Skin of body (tissue), 2 donors: ENCODE data around the gene SLC9A7. TPM values are rescaled to one million over a fixed set of nuclear protein-coding genes. Genes with fewer than 3 reads are reported as not detected.

ENCODE experiments used
- DNase-seq: peaks from one replicate; lab custom pipeline; 2025; lab: John Stamatoyannopoulos, UW
- total RNA-seq: library from RNA; depleted of rRNA; stranded (reverse); fragments of >200 nt; gene quantifications from one replicate; pipeline ENCODE4 v1.2.3, GENCODE V29; 2014

The SLC9A7 gene
- total RNA-seq, 1 donor from 2014 or later, result 4.1 TPM

DNA sequence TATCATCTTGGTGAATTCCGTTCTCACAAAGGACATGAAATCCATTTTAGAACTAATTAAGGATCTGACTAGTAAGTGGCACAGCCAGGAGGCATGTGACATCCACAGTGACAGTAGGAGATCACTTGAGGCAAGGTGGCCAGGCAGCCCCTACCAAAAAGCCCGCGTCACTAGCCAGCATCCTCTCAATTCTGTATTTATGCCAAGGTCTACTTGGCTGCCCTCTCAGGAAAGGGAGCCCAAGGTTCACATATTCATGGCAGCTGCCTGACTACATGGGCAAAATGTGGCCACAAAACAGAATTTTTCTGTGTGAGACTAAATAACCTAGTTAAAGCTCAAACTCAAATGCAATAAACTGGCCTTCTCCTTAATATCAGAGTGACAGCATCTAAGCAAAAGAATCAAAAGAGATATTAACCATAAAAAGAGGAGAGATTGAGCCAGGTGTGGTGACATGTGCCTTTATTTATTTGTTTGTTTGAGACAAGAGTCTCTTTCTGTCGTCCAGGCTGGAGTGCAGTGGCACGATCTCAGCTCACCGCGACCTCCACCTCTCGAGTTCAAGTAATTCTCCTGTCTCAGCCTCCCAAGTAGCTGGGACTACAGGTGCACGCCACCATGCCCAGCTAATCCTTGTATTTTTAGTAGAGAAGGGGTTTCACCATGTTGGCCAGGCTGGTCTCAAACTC lies 51.5 kb downstream of the SLC9A7 start:
- no peak for DNase-seq

DNA sequence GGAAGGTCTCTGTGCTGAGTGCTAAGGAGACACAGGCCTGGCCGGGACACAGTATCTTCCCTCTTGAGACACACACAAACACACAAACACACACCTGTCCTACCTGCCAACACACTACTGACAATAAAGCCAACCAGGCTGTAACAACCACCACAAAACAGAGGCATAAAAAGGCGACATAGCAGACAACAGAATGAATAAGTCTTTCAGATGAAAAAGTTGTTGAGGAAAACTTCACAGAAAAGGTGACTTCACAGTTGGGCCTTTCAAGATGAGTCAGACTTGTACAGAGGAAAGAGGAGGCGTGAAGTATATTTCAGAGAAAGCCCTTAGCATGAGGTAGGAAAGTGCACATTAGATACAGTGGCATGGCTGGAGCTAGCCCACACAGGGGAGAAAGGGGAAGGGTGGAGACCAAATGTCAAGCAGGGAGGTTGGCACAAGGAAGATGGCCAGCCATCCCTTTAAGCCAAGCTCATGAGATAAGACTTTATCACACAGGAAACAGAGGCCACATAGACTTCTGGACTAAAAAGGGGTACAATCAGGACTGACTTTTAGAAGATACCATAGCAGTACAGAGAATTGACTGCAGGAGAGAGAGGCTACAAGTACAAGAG lies 54.0 kb downstream of the SLC9A7 start:
- DNase-seq, result no peak

DNA sequence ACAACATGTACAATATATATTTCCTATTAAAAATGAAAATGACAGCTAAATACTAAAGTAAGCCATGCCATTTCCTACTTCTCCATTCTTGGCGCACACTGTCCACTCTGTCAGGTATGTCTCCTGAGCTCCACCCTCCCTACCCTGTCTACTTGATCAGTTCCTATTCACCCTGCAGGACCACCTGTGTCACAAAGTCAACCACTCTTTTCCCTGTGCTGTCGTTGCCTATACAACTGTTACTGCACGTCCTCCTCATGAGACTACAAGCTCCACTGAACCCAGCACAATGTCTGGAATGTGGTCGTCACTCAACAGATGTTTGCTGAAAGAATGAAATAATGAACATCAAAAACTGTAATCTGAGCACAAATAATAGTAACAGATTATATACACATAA lies 54.9 kb downstream of the SLC9A7 start:
- no peak for DNase-seq

DNA sequence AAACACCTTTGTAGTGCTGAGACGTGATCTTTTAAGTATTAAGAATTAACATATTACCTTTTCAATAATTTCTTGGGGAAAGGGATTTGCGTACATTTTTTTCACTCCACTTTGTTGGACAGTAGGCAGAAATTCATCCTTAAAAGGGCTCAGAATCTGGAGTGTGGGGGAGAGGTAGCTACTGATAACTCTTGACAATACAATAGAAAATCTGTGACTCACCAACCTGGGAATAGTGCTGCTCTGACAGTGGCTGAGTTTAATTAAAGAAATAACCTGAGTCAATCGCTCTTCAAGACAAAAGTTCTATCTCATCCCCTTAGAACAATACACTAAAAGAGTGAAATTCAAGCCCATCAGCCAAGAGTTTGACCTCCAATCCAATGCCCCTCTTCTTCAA lies 60.2 kb downstream of the SLC9A7 start:
- no peak for DNase-seq

DNA sequence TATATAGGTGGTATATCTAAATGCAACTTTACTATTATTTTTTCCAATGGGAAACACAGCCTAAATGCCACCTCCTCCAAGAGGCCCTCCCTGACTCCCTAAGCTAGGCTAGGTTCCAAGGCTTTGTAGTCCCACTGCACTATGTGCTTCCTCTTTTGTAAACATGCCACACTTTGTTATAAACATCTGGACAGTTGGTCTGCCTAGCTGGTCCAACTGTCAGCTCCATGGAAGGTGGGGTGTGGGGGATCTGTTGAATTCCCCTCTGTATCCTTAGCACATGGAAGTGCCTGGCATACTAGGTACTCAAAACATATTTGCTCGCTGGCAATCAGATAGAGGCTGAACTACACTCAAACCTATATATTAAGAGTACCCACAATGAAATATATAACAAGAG lies 63.4 kb downstream of the SLC9A7 start:
- DNase-seq, result no peak

DNA sequence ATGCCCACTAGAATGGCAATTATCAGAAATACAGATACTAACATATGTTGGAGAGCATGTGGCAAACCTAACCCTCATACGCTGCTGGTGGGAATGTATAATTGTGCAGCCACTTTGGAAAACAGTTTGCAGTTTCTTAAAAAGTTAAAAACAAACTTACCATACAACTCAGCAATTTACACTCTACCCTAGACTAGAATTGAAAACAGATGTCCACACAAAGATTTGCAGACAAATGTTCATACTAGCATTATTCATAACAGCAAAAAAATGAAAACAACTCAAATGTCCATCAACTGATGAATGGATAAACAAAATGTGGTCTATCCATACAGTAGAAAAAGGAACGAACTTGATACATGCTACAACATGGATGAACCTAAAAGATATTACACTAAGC lies 64.4 kb downstream of the SLC9A7 start:
- DNase-seq, result no peak

DNA sequence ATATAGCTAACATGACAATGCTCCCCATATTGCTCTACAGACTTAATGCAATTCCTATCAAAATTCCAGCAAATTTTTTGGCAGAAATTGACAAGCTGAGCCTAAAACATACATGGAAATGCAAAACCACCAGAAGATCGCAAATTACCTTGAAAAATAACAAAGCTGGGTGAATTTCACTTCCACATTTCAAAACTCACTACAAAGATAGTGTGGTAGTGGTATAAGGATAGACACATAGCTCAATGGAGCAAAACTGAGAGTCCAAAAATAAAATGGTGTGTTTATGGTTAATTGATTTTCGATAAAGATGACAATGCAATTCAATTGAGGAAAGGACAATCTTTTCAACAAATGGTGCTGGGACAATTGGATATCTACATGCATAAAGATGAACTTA lies 65.8 kb downstream of the SLC9A7 start:
- DNase-seq, result no peak

DNA sequence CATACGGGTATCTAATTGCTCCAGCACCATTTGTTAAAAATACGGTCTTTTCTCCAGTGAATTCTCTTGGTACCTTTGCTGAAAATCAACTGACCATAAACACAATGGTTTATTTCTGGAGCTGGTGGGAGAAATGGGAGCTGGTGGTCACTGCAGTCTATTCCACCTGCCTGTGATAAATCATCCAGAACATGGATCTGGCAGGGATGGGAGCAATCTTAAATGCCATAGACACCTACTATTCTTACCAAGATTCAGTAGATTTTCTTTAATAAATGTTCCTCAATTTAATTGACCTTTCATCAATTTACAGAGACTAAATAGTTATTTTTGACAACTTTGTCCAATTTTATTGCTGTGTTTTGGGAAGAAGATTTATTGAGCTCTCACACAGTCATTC lies 68.1 kb downstream of the SLC9A7 start:
- DNase-seq, result no peak

DNA sequence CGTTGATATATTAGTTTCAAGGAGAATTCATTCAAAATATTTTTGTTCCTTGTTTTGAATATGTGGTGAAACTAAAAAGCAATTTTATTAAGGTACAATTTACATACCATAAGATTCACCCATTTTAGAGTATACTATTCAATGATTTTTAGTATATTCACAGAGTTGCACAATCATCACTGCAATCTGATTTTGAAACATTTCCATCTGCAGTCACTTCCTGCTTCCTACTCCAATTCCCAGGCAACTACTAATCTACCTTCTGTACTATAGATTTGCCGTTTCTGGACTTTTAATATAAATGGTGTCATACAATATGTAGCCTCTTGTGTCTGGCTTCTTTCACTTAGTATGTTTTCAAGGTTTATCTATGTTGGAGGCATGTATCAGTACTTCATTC lies 71.3 kb downstream of the SLC9A7 start:
- DNase-seq, result no peak

DNA sequence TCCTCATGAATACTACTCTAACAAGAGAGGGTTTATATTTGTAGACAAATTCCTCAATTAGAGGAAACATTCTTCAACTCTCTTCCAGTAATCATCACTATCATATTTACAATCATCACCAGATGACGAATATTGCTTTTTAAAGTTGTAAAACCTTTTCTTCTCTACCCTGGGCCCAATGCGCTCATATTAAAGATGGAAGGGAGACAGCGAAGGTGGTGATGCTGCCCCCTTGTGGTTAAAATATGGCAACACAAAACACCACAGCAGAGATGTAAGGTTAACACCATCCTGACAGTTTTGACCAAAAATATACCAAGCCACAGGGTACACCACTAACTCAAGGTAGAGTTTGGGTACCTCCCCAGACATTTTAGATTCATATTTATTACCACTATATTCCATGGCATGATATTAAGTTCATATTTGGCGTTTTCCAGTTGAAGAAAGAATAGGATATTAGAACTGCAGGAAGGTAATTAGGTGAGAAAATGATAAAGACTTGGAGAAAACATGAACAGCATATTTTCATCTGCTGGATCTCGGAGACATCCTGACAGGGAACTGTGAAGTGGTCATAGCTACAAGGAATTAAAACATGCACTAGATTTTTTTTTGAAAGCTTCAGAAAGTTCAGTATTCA lies 72.8 kb downstream of the SLC9A7 start:
- no peak for DNase-seq

DNA sequence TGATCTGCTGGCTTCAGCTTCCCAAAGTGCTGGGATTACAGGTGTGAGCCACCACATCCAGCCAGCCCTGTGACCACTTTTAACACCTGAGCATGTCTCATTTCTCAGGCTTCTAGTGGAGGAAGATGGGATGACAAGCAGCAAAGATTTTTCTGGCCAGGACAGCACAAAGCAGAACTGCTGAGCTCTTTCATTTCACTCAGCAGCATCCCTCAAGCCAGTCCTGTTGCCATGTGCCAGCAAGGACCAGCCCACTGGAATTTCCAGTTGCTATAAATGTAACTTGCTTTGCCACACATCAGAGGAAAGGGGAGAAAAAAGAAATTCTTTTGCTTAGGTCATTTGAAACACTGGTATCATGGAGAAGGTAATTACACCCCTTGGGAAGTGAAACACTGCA lies 75.9 kb downstream of the SLC9A7 start:
- no peak for DNase-seq

DNA sequence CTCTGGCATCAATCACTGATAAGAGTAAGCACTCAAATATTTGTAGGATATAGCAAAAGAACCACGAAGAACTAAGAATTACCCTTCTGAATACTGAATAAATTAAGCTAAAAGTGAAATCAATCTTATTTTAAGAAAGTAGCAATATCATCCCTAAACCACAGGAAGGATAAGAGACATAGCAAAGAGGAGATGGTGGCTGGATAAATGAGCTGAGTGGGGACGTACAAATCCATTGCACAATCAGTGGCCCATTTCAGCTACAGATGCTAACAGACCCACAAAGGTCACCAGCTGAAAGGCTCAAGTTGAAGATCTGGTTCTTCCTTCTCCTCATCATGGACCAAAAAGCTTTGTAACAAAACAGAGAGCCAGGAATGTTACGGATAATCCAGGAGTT lies 77.1 kb downstream of the SLC9A7 start:
- no peak for DNase-seq

DNA sequence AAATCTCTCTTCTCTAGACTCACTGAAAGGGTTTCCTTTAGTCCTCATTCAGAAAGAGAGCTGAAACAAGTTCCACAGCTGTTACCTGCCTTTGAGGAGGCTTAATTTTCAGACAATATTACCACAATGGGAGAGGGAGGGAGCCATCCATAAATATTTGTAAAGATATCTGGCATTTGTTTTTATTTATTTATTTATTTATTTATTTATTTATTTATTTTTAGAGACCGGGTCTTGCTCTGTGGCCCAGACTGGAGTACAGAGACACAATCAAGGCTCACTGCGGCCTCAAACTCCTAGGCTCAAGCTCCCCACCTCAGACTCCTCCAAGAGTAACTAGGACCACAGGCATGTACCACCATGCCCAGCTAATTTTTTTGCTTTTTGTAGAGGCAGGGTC lies 80.7 kb downstream of the SLC9A7 start:
- DNase-seq, result no peak

DNA sequence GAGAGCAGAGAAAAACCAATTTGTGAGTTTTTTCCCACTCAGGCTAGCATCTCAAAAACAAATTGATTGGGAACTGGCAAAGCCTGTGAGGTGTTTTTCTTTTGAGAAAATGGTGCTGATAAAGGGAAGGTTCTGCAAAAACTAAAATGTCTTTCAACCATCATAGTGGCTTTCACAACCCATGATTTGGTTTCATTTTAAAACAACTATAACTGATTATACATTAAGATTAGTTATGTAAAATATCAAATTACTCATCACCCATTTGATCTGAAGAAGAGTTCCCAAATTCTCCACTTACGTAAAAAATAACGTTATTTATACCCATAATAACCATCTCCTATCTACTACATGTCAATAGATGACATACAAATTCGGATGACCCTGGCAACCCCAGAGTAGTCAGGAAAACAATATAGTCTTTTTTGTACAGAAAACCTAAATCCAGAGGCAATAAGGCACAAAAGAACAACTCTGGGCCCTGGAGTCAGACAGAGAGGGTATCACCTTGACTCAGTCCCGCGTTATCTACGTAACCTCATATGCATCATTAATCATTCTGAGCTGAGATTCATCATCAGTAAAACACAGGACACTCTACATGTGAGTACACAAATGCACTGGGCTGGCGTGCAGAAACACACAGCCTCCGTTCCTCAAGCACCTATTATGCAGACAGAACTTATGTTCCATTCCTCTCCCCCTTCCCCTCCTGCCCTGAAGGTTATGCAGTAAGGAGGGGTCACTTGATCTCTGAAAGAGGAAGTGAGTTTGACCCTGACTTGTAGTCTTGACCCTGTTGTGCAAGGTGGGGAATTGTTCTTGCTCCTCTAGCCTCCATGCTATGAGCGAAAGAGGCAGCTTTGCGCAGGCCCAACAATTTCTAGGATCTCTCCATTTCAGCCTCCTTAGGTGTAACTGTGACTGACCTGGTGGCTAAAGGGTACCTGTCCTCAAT lies 82.2 kb downstream of the SLC9A7 start:
- DNase-seq, result no peak

DNA sequence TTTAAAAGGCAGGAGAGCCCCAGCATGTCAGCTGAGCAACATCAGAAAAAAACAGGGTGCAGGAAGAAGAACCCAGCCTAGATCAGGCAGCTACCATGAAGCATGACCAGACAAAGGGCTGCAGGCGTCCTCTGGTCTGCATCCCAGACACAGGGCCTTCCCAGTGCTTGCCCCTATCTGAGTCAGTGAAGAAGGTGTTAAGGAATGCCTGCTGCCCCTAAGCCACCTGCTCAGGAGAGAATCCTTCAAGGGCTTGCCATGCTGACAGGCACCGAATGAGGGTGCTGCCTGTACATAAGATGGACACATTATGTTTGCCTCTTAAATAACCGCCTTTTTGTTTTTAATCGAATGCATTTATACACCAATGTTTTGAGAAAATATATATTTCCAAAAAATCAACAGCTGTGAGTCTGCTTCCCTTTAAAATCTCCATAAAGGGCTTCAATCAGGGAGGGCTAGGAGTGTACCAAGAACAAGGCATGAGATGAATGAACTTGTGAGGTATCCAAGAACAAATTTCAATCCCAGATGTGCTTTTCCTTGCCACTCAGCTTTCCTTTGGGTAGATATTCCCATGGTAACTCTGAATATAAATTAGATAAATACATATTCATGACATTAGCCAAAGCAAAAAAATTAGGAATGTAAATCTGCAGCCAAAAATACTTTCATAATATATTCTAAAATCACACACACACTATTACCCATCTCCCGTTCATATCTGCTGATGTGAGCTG lies 85.1 kb downstream of the SLC9A7 start:
- no peak for DNase-seq

DNA sequence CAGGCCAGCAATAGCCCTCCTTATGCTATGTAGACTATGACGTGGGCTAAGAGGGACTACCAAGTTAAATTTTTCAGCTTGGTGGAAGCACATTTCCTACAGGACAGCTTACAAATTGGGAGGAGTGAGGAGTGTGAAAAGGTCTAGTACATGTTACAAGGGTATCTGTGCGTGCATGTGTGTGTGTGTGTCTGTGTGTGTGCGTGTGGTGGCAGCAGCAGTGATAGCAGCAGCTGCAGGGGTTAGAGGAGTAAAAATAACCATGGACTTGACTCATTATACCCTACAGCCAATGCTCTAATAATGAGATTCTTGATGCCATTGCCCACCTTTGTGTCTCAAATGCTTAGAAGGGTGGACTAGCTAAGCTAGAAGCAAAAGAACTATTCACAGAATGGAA lies 88.6 kb downstream of the SLC9A7 start:
- no peak for DNase-seq

DNA sequence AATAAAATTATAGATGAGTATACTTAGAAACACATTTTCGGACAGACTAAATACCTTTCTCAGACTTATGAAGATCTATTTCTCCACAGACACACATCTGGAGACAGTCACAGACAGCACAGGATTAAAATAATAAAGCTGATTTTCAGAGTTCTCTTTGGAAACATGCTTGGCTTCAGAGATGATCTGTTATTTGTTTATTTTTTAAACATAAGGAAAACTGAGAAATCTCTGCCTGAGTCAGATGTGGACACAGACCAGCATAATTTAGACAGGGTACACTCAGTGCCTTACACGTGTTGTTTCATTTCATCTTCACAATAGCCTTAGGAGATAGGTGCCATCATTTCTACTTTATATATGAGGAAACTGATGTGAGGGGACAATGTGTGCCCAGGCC lies 92.1 kb downstream of the SLC9A7 start:
- no peak for DNase-seq

DNA sequence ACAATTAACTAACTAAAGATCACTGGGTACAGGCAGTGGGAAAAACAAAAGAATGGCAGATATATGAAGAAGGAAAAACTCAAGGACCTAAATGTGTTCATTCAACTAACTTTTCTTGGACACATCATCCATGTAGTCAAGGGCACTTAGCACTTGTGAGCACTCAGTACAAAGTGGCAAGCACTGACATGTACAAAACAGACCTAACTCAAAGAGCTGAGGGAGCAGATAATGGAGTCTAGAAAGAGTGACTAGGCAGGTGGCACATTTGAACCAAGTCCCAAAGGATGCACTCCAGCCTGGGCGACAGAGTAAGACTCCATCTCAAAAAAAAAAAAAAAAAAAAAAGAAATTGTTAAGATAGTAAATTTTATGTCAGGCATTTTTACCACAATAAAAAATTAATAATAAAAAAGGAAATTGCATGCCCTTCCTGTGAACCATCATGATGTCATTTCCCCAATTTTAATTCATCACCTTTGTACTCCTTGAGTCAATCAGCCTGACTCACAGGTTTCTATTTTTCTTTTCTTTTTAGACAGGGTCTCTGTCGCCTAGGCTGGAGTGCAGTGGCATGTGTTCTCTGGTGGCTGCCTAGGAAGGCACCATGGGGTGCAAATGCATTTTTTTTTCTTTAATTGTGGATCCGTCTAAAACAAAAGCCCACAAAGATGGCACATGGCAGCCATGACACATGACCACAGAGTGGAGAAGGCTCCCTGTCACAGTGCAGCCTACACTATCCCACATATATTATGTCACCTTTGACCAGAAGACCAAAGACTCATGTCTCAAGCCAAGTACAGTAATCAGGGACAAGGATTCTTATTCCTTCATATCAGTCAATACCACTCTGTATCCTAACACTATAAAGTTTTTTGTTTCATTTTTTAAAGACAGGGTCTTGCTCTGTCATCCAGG lies 93.4 kb downstream of the SLC9A7 start:
- DNase-seq, result no peak

DNA sequence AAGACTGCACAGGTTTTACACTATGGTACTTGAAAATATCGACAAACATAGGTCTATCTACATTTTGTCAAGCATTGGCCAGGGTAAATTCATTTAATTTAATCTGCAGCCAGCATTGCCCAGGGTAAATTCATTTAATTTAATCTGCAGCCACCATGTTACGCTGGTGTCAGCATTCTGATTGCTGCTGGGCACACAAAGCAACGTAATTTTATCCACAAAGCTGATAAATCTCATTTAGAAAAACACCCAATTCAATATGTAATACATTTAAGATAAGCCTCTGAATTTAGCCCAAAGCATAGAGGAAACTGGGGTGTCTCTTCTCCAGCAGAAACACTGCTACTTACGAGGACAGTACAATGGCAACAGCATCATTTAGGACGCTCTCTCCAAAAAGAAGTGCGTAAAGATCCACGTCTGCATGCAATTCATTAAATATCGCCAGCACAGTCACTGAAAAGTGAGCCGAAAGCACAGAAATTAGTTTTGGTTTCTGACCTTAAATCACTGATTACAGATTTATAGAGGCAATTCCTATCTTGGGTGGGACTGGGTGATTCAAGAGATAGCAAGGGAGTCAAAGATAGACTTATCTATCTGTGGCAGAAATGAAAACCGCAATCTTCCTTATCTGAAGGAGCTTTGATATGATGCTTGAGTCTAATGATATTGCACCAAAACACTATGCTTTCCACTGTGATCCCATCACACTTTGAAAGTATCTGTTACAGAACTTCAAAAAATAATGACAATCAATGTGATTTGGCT lies 96.5 kb downstream of the SLC9A7 start:
- no peak for DNase-seq
